AG09319 (cell line): ENCODE measurements around the gene ZFR2.

Source experiments
- DNase-seq: peaks from one replicate; pipeline ENCODE4 v3.0.0-alpha.2; 2010; ENCODE audit warnings: low read depth; ENCODE audit errors: extremely low read depth
- TF ChIP-seq, protein P1 (sequence below): IDR thresholded peaks from 2 replicates; pipeline ENCODE4 v1.5.1; 2011; ENCODE audit warnings: low read depth, mild to moderate bottlenecking, inconsistent platforms, low read length, moderate library complexity

The ZFR2 gene

DNA sequence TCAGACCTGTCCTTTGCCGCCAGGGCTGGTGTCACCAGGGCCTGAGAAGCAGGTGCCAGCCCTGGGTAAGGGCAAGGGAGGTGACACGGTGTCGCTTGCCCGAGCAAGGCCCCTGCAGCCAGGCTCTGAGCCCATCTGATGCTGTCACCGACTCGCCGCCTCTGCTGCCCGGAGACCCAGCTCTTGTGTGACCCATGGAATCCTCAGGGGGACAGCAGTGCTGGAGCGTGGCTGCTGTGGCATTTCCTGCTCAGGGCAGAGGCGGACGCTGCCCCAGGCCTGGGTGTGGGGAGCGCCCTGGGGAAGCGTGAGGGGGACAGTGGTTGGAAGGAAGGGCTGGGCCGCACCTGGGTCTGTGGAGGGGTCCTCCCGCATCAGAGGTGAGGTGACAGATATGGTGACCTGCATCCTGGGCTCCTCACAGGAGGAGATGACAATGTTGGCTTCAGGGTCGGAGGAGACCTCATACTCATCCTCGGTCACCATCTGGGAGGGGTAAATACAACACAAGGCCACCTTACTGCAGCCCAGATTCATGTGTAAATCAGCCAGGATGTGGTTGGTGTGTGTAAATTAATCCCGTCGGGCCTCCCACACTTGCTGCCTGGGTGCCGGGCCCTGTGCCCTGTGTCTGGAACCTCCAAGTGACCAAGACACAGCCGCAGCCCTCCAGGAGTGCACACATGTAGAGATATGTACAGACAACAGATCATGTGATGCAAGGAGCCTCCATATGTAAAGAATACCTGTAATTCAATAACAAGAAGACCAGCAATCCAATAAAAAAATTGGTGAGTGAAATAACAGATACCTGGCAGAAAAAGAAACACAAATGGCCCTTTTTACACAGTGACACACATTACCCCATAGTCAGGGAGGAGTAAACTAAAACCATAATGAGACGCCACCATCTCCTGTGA is 55.1 kb downstream of the ZFR2 start:
- no peak for DNase-seq
- TF ChIP-seq, protein P1, sequence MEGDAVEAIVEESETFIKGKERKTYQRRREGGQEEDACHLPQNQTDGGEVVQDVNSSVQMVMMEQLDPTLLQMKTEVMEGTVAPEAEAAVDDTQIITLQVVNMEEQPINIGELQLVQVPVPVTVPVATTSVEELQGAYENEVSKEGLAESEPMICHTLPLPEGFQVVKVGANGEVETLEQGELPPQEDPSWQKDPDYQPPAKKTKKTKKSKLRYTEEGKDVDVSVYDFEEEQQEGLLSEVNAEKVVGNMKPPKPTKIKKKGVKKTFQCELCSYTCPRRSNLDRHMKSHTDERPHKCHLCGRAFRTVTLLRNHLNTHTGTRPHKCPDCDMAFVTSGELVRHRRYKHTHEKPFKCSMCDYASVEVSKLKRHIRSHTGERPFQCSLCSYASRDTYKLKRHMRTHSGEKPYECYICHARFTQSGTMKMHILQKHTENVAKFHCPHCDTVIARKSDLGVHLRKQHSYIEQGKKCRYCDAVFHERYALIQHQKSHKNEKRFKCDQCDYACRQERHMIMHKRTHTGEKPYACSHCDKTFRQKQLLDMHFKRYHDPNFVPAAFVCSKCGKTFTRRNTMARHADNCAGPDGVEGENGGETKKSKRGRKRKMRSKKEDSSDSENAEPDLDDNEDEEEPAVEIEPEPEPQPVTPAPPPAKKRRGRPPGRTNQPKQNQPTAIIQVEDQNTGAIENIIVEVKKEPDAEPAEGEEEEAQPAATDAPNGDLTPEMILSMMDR = no peak

- TF ChIP-seq, protein P1 = no peak
- DNase-seq = no peak
Observed at GRCh38 chr19:3810708-3811355, 58.0 kb downstream of the ZFR2 start.

DNA sequence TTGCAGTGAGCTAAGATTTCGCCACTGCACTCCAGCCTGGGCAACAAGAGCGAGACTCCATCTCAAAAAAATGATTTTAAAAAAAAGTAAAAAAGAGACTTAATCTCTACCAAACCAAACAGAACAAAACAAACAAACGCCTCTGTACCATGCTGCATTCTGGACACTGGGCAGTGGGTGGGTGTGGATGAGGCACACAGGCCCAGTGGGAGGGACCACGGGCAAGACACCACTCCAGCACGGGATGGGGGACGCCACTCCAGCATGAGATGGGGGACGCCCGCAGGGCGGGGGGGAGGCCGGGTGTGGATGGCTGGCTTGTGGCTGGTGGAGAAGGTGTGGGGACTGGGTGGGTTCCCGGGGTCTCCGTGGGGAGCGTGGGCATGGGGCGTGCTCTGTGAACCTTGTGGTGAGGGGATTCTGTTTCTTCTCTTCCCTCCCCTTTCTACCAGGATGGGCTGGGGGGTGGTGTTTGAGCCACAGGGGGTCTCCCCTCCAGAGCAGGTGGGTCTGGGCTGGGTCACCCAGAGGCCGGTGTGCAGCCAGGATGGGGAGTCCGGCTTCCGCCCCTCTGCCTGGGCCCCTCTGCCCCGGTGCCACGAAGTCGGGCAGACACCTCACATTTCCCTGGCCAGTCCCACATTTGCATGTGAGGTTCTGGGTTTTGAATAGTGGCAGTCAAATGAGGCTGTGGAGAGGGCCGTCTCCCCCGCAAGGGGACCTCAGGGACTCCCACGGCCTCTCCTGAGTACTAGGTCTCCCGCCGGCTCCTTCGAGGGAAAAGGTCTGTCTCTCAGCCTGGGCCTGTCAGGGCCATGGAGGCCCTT is 58.7 kb downstream of the ZFR2 start:
- no peak for DNase-seq
- TF ChIP-seq, protein P1 = no peak

DNA sequence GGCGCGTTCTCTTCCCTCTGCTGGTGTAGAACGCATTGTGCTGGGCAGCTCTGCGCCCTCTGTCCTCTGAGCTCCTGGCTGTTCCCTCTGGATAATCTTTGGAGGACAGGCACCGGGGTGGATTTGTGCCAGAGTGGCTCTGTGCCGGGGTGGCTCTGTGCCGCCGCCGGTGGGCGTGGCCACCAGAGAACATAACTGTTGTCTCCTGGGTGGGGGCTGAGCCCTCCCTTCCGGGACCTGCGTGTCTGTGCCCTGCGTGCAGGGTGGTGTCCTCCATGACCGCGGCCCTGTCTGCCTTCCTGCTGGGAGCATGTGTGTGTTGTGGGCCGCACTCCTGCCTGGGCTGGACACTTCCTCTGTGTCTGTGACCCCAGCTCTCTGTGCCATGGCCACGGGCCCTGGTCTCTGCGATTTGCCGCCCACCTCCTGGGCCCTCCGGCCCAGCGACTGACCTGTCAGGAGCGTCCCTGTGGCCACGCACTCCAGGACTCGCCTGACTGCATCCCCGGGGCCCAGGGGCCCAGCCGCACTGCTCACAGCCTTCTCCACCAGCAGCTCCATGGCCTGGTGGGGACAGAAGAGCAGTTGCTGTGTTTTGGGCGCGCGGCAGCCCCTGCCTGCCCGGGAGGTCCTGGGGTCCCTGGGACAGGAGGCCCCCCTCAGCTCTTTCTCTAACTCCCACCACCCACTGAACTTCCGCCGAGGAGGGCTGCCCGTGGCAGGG is 60.3 kb downstream of the ZFR2 start:
- DNase-seq = no peak
- TF ChIP-seq, protein P1 = no peak

DNA sequence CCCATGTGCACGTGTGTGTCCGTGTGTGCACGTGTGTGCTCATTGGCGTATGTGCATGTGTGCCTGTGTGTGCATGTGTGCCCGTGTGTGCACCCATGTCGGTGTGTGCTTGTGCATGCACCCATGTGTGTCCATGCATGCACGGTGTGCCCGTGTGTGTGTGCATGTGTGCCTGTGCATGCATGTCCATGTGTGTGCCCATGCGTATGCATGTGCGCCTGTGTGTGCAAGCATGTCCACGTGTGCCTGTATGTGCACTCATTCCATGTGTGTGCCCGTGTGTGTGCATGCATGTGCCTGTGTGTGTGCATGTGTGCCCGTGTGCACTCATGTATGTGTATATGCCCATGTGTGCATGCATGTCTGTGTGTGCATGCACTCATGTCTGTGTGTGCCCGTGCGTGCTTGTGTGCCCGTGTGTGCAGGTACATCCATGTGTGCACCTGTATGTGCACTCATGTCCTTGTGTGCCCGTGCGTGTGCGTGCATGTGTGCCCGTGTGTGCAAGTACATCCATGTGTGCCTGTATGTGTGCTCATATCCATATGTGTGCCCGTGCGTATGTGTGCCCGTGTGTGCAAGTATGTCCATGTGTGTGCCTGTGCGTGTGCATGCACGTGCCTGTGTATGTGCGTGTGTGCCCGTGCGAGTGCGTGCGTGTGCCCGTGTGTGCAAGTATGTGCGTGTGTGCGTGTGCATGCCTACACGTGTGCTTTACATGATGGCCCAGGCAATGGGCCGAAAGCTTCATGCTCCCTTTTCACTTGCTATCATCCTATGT is 61.1 kb downstream of the ZFR2 start:
- no peak for DNase-seq
- TF ChIP-seq, protein P1 = no peak

DNA sequence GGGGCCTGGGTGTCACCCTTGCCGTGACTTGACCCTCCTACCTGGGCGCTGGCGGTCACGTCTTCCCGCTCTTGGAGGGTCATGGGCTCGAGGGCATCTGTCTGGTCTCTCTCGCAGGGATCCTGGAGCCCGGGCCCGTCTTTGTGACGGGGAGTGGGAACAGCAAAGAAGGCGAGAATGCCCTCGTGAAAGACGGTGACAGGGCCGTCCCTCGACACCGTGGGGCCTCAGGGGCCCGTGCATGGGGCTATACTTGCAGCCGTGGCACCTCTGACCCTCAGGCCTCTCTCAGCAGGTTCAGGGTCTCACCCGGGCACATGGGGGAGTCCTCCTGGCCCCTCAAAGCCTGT is 61.7 kb downstream of the ZFR2 start:
- no peak for DNase-seq
- TF ChIP-seq, protein P1 = no peak
